NAMALWA (cell line): ENCODE results near the gene VARS1.
"Not testable (repeated sequence)": the region's sequence is repeated elsewhere in the genome, so short reads cannot be mapped to it uniquely, and the experiment has no call there.

ENCODE experiments used
- DNase-seq: peaks from one replicate; pipeline ENCODE4 v3.0.0-alpha.2; 2015; ENCODE audit warnings: low spot score

The VARS1 gene

GRCh38 chr6:31795616-31796298 is at the start of gene VARS1:
Gene VARS1 (minus strand): TSS chr6:31795752. CDS start chr6:31795217, 535 bp downstream.
- DNase-seq = peak; percentile 84

- DNase-seq = no peak
These were observed 49.0 kb upstream of the VARS1 start for GRCh38 chr6:31844507-31844906.

- no peak for DNase-seq
These were observed 46.5 kb upstream of the VARS1 start for GRCh38 chr6:31842053-31842452.

GRCh38 chr6:31839779-31840126 is 44.2 kb upstream of the VARS1 start:
- not testable (repeated sequence) for DNase-seq

GRCh38 chr6:31838968-31839367 is 43.4 kb upstream of the VARS1 start:
- DNase-seq = no peak

- DNase-seq = not testable (repeated sequence)
These were observed 42.6 kb upstream of the VARS1 start for GRCh38 chr6:31838114-31838553.

- DNase-seq = no peak
These were observed 42.0 kb upstream of the VARS1 start for GRCh38 chr6:31837369-31838113.

- DNase-seq = no peak
These were observed 41.2 kb upstream of the VARS1 start for GRCh38 chr6:31836474-31837368.

GRCh38 chr6:31836047-31836473 is 40.5 kb upstream of the VARS1 start:
- DNase-seq = no peak

- peak; percentile 82 for DNase-seq
These were observed 39.1 kb upstream of the VARS1 start for GRCh38 chr6:31834367-31835250.

GRCh38 chr6:31831350-31832215 is 36.0 kb upstream of the VARS1 start:
- DNase-seq = no peak

GRCh38 chr6:31830886-31831335 is 35.4 kb upstream of the VARS1 start:
- no peak for DNase-seq

- peak; percentile 83 for DNase-seq
These were observed 34.2 kb upstream of the VARS1 start for GRCh38 chr6:31829633-31830283.

- DNase-seq = peak; percentile 97
These were observed 31.9 kb upstream of the VARS1 start, which contains the start of gene HSPA1B for GRCh38 chr6:31827286-31828079. Gene HSPA1B (plus strand): TSS chr6:31827738. CDS start chr6:31827951, 213 bp downstream.

- DNase-seq = no peak
These were observed 31.3 kb upstream of the VARS1 start for GRCh38 chr6:31826793-31827285.

GRCh38 chr6:31825553-31825952 is 30.0 kb upstream of the VARS1 start:
- DNase-seq = no peak

GRCh38 chr6:31823592-31824196 is 28.1 kb upstream of the VARS1 start:
- not testable (repeated sequence) for DNase-seq
